Mucosa of descending colon (tissue), 3 donors: ENCODE results near the gene PGAP1. TPM values are rescaled to one million over a fixed set of nuclear protein-coding genes. Genes with fewer than 3 reads are reported as not detected.
"Not testable (repeated sequence)": the region's sequence is repeated elsewhere in the genome, so short reads cannot be mapped to it uniquely, and the experiment has no call there.

Source experiments
- ATAC-seq: fragments of 200-7000 bp; cut with Tn5 transposase; one replicate; pipeline ENCODE4 v1.9.1; 2020; ENCODE audit warnings: mild to moderate bottlenecking, moderate library complexity
- DNase-seq, 3 donors: peaks; one replicate each; pipeline ENCODE4 v3.0.0-alpha.2; 2020
- H3K36me3 ChIP-seq: fragments of 200-600 bp; one replicate; pipeline ENCODE4 v1.8.0; 2021; ENCODE audit warnings: low read depth, mild to moderate bottlenecking
- H3K4me1 ChIP-seq: fragments of 200-600 bp; one replicate; pipeline ENCODE4 v1.8.0; 2021; ENCODE audit warnings: low read depth, mild to moderate bottlenecking
- H3K4me3 ChIP-seq: fragments of 200-600 bp; one replicate; pipeline ENCODE4 v1.8.0; 2021; ENCODE audit warnings: mild to moderate bottlenecking
- H3K9me3 ChIP-seq: fragments of 200-600 bp; one replicate; pipeline ENCODE4 v1.8.0; 2021; ENCODE audit warnings: mild to moderate bottlenecking
- intact Hi-C, 2 donors: fragments of 100-400 bp; cut with DNase I in 1 of 2; cut with micrococcal nuclease in 1 of 2; formaldehyde crosslinking; loops; one replicate each; pipeline versions ENCODE4 v1.11.0 to v1.11.1; 2022; cut with DNase I, micrococcal nuclease
- total RNA-seq, 3 donors: library from RNA; stranded (reverse); fragmentation: NEBNext Ultra II Directional in 2 of 3; extraction: Animal tissue kit (Norgen Biotek cat#: 25700) in 2 of 3; gene quantifications; one replicate each; pipeline versions ENCODE4 v1.2.1 to v1.2.4, GENCODE V29; 2021 to 2023
- TF ChIP-seq, protein P1 (sequence below): fragments of 200-600 bp; IDR thresholded peaks from one replicate; pipeline ENCODE4 v1.8.0; 2022; ENCODE audit warnings: antibody characterized with exemption, mild to moderate bottlenecking
- donor health status: DM: no; HTN: no; CAD: no; lungs with moderate emphysema.
- donor health status: DM: no; HTN: no; CAD: no.
- donor health status: DM: no; HTN: yes; CAD: no.

Gene PGAP1
- total RNA-seq, 3 donors from 2014 or later: 14.0 to 22.1 (median 15.5) TPM

DNA sequence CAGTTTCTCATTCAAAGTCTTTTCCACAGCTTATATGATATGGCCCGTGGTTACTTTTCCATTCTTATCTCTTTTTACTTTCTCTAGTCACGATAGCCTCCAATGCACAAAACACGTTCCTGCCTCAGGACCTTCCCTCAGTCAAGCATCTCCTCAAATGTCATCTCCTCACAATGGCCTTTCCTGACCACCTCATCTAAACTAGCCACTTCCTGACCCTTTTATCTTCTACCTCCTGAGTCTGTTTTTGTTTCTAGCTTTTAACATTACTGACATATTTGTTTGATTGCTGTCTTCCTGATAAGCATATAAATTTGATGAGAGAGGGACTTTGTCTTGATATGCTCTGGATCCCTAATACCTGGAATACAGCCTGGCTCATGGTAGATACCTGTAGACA is 7.6 kb downstream of the PGAP1 start:
- intact Hi-C loops: no loop called here
- no peak for ATAC-seq
- no peak overlapping the region for H3K4me3 ChIP-seq
- H3K4me1 ChIP-seq: peaks cover 3% of the 10 kb centered on the region
- DNase-seq: no peak
- TF ChIP-seq, protein P1, sequence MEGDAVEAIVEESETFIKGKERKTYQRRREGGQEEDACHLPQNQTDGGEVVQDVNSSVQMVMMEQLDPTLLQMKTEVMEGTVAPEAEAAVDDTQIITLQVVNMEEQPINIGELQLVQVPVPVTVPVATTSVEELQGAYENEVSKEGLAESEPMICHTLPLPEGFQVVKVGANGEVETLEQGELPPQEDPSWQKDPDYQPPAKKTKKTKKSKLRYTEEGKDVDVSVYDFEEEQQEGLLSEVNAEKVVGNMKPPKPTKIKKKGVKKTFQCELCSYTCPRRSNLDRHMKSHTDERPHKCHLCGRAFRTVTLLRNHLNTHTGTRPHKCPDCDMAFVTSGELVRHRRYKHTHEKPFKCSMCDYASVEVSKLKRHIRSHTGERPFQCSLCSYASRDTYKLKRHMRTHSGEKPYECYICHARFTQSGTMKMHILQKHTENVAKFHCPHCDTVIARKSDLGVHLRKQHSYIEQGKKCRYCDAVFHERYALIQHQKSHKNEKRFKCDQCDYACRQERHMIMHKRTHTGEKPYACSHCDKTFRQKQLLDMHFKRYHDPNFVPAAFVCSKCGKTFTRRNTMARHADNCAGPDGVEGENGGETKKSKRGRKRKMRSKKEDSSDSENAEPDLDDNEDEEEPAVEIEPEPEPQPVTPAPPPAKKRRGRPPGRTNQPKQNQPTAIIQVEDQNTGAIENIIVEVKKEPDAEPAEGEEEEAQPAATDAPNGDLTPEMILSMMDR: no peak
- H3K36me3 ChIP-seq: no peaks in the 10 kb centered on the region
- H3K9me3 ChIP-seq: peaks cover 3% of the 10 kb centered on the region

DNA sequence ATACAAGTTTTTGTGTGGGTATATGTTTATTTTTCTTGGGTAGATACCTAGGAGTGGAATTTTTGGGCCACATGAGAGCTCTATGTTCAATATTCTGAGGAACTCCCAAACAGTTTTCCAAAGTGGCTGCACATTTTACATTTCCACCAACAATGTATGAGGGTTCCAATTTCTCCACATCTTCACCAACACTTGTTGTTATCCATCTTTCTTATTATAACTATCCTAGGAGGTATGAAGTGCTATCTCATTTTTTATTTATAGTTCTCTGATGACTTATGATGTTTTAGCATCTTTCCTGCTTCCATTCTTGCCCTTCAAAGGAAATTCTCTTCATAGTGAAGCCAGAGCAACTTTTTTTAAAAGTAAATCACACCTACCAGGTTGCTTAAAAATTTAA is 8.7 kb downstream of the PGAP1 start:
- Histone ChIP-seq H3K36me3 (no peaks in the 10 kb centered on the region), H3K9me3 (peaks cover 3% of the 10 kb centered on the region), H3K4me1 (peaks cover 3% of the 10 kb centered on the region), H3K4me3 (no peak overlapping the region)
- DNase-seq: no peak
- TF ChIP-seq, protein P1: no peak
- intact Hi-C loops: no loop called here
- ATAC-seq: no peak

DNA sequence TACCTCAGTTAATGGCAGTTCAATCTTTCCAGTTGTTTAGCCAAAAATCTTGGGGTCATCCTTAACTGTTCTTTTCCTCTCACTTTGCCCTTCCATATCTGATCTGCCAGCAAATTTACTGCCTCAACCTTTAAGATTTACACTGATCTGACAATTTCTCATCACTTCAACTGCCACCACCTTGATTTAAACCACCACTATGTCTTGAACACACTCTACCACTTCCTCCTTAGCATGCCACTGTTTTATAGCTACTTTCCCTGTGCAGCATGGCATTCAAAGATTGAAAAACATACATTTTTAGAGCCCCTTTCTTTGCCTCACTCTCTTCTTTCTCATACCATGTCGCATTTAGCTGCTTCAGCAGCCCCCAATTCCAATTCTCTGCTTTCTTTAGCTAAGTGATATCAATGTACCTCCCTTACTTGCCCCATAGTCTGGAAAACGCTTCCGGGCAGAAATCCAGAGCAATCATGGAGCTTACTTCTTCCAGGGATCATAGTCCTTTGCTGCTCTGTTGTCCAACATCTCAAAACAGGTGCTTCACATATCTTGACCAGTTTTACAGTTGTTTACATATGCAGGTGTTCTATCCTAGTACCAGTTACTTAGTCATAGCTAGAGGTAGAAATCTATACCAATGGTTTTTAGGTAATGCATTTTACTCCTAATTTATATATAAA is 10.9 kb downstream of the PGAP1 start:
- intact Hi-C loops: no loop called here
- Histone ChIP-seq H3K36me3 (no peaks in the 10 kb centered on the region), H3K9me3 (peaks cover 3% of the 10 kb centered on the region), H3K4me3 (no peak overlapping the region), H3K4me1 (peaks cover 3% of the 10 kb centered on the region)
- DNase-seq: peak in 2 of 3 donors; percentile 28 to 73
- peak; percentile 94 for ATAC-seq
- TF ChIP-seq, protein P1: no peak

DNA sequence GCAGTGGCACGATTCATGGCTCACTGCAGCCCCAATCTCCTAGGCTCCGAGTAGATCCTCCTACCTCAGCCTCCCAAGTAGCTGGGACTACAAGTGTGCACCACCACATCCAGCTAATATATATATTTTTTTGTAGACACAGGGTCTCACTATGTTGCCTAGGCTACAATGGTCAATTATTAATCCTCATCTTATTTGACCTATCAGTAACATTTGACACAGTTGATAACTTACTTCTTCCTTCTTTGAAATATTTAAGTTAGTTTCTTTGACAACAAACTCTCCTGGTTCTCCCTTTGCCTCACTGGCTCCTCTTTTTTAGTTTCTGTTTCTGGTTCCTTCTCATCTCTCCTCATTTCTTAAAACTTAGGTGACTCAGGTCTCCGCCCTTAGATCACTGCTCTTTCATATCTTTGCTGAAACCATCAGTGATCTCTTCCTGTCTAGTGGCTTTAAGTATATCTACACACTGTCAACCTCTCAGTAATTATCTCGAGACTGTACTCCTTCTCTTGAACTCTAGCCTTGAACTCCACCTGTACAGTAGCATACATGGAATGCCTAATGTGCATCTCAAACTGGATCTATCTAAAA is 11.5 kb downstream of the PGAP1 start:
- intact Hi-C loops: no loop called here
- TF ChIP-seq, protein P1: no peak
- ATAC-seq (peak; percentile 65), DNase-seq (no peak)
- Histone ChIP-seq H3K4me1 (peaks cover 3% of the 10 kb centered on the region), H3K4me3 (no peak overlapping the region), H3K9me3 (peaks cover 3% of the 10 kb centered on the region), H3K36me3 (no peaks in the 10 kb centered on the region)

DNA sequence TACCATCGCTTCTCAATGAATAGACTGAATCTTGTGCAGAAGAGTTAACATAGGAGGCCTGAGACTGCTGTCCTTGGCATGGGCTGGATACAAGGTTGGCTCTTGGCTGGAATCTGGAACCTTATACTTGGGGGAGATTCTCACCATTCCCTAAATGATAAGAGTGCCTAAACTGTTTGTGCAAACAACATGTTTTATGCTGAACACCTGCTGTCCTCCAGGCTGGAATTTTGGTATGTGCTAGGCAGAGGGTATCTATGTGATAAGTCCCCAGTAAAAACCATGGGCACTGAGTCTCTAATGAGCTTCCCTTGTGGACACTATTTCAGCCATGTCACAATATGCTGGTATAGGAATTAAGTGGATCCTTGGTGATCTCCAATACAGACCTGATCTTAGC is 12.8 kb downstream of the PGAP1 start:
- H3K36me3 ChIP-seq: no peaks in the 10 kb centered on the region
- H3K9me3 ChIP-seq: peaks cover 3% of the 10 kb centered on the region
- intact Hi-C loops: no loop called here
- H3K4me1 ChIP-seq: peaks cover 3% of the 10 kb centered on the region
- TF ChIP-seq, protein P1: no peak
- no peak overlapping the region for H3K4me3 ChIP-seq
- DNase-seq (no peak), ATAC-seq (no peak)

DNA sequence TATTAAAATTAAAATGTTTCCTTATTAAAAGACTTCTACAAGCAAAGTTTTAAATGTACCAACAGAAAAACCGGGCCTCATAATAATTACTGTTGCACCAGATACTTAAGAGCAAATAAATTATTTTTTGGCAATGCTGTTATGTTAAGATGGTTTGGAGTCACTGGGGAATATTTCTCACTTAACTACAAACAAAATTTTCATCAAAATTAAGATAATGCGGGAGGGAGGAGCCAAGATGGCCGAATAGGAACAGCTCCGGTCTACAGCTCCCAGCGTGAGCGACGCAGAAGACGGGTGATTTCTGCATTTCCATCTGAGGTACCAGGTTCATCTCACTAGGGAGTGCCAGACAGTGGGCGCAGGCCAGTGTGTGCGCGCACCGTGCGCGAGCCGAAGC is 21.1 kb downstream of the PGAP1 start:
- H3K4me3 ChIP-seq, H3K9me3 ChIP-seq, H3K4me1 ChIP-seq, intact Hi-C loops, ATAC-seq, DNase-seq, H3K36me3 ChIP-seq: not testable (repeated sequence)
